Left renal cortex interstitium (tissue), 4 donors: ENCODE data around the gene GPR149. TPM values are rescaled to one million over a fixed set of nuclear protein-coding genes. Genes with fewer than 3 reads are reported as not detected.

Experiments used
- polyA plus RNA-seq, 4 donors: library from polyadenylated mRNA; unstranded; fragments of 120-200 nt; gene quantifications; one replicate each; pipeline ENCODE4 v1.2.1, GENCODE V29; 2013; ENCODE audit not compliant: insufficient read length in 4 of 4

GPR149 gene
- polyA plus RNA-seq, 4 donors, result not detected

Other genes with a start within 250 kb of the GPR149 start
- 10 to 100 TPM; 63.5 to 89.8 (median 73.7) TPM for gene DHX36, start 105.7 kb downstream of the GPR149 start, polyA plus RNA-seq